PFSK-1 (cell line): ENCODE data around the gene ZNF641.

Experiments
- FOXP2 ChIP-seq: optimal IDR thresholded peaks from 2 replicates; pipeline ENCODE3; 2011; ENCODE audit warnings: borderline replicate concordance, control low read depth, inconsistent platforms; ENCODE audit not compliant: insufficient read depth; ENCODE audit errors: extremely low read length, extremely low read depth
- POLR2AphosphoS5 ChIP-seq: IDR thresholded peaks from 2 replicates; pipeline ENCODE4 v1.6.1; 2012; ENCODE audit warnings: low read depth, mild to moderate bottlenecking, control low read depth, low read length, moderate library complexity
- REST ChIP-seq, 2 experiments: IDR thresholded peaks; 2 replicates each; pipeline versions ENCODE4 v1.6.1 to v1.8.0; 2011 to 2012; ENCODE audit warnings: low read depth in 2 of 2, low read length in 2 of 2, control low read depth in 1 of 2, inconsistent platforms in 1 of 2, mild to moderate bottlenecking in 1 of 2, moderate library complexity in 1 of 2; ENCODE audit not compliant: insufficient read depth in 1 of 2
- SIN3A ChIP-seq: IDR thresholded peaks from 2 replicates; pipeline ENCODE4 v1.6.1; 2012; ENCODE audit warnings: mild to moderate bottlenecking, low read length, moderate library complexity, borderline replicate concordance; ENCODE audit not compliant: insufficient read depth
- TAF1 ChIP-seq: IDR thresholded peaks from 2 replicates; pipeline ENCODE4 v1.6.1; 2012; ENCODE audit warnings: low read length, control low read depth, borderline replicate concordance; ENCODE audit not compliant: insufficient read depth

The ZNF641 gene

DNA sequence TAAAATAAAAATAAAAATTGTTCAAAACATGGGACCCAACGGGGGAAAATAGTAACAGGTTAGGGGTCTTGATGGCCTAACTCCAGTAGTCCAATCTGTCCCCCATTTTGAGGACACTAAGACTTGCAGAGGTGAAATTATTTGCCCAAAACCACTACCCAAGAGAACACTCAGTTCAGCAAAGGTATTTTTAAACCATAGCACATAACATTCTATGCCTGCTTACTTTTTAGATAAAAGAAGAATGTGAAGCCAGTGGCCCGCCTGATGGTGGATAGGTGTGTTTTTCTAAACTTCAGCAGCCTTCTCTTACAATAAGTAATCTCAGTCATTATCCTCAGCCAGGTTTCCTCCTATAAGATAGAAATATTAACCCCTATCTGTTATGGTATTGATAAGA lies 45.5 kb downstream of the ZNF641 start:
- TF ChIP-seq SIN3A: no peak
- TF ChIP-seq POLR2AphosphoS5: no peak
- TF ChIP-seq TAF1: no peak
- no peak for TF ChIP-seq FOXP2
- TF ChIP-seq REST (IDR thresholded peaks at IDR 0.05; ENCODE audit: insufficient read depth in 1 of 2, low read depth in 2 of 2, low read length in 2 of 2): no peak

GRCh38 chr12:48302161-48302911 lies 48.4 kb downstream of the ZNF641 start:
- TF ChIP-seq SIN3A (no peak), FOXP2 (no peak), REST (IDR thresholded peaks at IDR 0.05; ENCODE audit: insufficient read depth in 1 of 2, low read depth in 2 of 2, low read length in 2 of 2) (no peak), TAF1 (no peak), POLR2AphosphoS5 (no peak)

GRCh38 chr12:48300774-48301173 lies 49.9 kb downstream of the ZNF641 start:
- TF ChIP-seq FOXP2 (no peak), REST (IDR thresholded peaks at IDR 0.05; ENCODE audit: insufficient read depth in 1 of 2, low read depth in 2 of 2, low read length in 2 of 2) (no peak), POLR2AphosphoS5 (no peak), TAF1 (no peak), SIN3A (no peak)

DNA sequence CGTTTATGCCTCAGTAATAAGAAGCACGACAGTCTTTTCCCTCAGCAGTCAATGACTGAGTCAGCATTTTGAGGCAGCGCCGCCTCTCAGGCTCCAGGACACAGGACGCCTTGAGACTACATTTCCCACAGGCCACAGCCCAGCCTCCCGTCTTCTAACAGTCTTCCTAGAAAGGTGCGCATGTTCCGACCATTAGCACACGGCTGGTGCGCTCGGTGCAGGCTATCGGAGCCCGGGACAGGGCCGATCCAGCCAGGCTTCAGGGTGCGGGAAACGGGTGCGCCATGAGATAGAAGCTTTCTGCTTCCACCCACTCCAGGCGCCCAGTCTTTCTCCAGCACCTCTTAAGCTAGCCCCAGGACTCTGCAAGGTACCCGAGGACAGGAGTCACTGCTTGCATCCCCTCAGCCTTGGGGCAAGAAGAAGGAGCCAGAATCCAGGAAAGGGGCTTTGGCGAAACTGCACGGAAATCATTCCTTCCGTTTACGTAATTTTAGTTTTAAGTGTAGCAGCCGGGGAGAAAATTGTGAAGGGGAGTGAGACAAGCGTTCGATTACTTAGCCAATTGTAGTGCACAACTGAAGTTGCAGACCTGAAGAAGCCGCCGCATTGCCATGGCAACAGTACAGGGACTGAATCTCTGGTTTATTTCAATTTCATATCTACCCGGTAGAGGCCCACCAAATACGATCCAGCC lies 54.0 kb downstream of the ZNF641 start:
- TF ChIP-seq POLR2AphosphoS5: no peak
- TF ChIP-seq REST (IDR thresholded peaks at IDR 0.05; ENCODE audit: insufficient read depth in 1 of 2, low read depth in 2 of 2, low read length in 2 of 2): no peak
- TF ChIP-seq FOXP2: no peak
- no peak for TF ChIP-seq TAF1
- TF ChIP-seq SIN3A: no peak
